ENCODE results near the gene TMEM233.
A peak's percentile ranks its signal among the peaks of the same experiment; 100 is the strongest.
"Not testable (repeated sequence)": the region's sequence is repeated elsewhere in the genome, so short reads cannot be mapped to it uniquely, and the experiment has no call there.

The TMEM233 gene

DNA sequence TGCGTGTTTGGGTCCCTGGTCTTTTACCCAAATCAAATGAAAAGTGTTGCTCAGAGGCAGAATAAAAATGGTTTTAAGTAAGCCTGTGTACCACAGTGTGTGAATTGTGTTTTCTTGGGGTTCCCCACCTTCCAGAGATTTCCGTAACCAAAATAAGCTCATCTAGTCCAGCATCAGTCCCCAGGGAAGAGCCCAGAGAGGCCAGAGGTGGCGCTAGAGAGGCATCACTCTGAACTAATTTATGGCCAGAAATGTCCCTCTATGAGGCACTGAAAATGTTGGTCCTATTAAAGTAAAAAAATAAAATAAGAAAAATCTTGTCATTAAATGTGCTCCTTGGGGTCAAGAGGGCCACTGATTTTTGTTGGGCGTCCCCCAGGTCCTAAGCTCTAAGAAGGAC lies 49.4 kb downstream of the TMEM233 start:
- H3K4me3 ChIP-seq (ENCODE audit: low read depth, low read length) = no peak overlapping the region
- no peak for TF ChIP-seq CTCF (IDR thresholded peaks at IDR 0.05; ENCODE audit: low read depth, low read length)

GRCh38 chr12:119644930-119645329 lies 51.4 kb downstream of the TMEM233 start:
- no peak for TF ChIP-seq CTCF (IDR thresholded peaks at IDR 0.05; ENCODE audit: low read depth, low read length)

GRCh38 chr12:119645535-119646059 lies 52.0 kb downstream of the TMEM233 start:
- TF ChIP-seq CTCF (IDR thresholded peaks at IDR 0.05; ENCODE audit: low read depth, low read length) = no peak
- H3K4me3 ChIP-seq (ENCODE audit: low read depth, low read length) = no peak overlapping the region

More at GRCh38 chr12:119644930-119645329, 51.4 kb downstream of the TMEM233 start:
- H3K4me3 ChIP-seq (ENCODE audit: low read depth, low read length) = no peak overlapping the region

GRCh38 chr12:119649202-119649808 lies 55.7 kb downstream of the TMEM233 start:
- no peak overlapping the region for H3K4me3 ChIP-seq (ENCODE audit: low read depth, low read length)
- TF ChIP-seq CTCF (IDR thresholded peaks at IDR 0.05; ENCODE audit: low read depth, low read length) = peak; percentile 45; the same call in 1 of the 2 replicates

DNA sequence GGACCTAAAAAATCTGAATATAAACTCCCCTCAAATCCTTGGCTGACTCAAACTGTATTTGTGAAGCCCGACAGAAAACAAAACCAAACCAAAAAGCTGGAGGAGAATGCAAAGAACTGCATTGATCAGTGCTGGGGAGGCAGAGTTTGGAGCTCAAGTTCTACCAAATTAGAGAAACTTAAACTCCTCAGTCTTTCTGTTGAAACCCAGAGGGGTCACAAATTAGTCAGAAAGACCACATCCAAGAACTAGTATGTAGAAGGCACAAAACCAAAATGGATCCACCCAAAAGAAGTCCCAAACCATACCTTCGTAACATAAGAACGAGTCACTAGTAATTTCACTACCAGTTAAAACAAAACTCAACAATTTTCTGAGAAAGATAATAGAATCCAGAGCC lies 59.1 kb downstream of the TMEM233 start:
- no peak overlapping the region for H3K4me3 ChIP-seq (ENCODE audit: low read depth, low read length)
- no peak for TF ChIP-seq CTCF (IDR thresholded peaks at IDR 0.05; ENCODE audit: low read depth, low read length)

DNA sequence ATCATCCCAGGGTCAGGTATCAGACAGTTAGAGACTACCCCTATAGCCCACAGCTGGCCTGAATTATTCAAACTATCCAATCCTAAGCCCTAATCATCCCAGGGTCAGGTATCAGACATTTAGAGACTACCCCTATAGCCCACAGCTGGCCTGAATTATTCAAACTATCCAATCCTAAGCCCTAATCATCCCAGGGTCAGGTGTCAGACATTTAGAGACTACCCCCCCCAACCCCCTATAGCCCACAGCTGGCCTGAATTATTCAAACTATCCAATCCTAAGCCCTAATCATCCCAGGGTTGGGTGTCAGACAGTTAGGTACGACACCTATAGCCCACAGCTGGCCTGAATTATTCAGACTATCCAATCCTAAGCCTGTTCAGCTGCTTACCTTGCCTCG lies 63.4 kb downstream of the TMEM233 start:
- H3K4me3 ChIP-seq (ENCODE audit: low read depth, low read length) = not testable (repeated sequence)

GRCh38 chr12:119658166-119658565 lies 64.6 kb downstream of the TMEM233 start:
- H3K4me3 ChIP-seq (ENCODE audit: low read depth, low read length) = not testable (repeated sequence)

- TF ChIP-seq CTCF (IDR thresholded peaks at IDR 0.05; ENCODE audit: low read depth, low read length) = peak; percentile 94
Measured at GRCh38 chr12:119659289-119659897, 65.8 kb downstream of the TMEM233 start.

More at GRCh38 chr12:119659289-119659897, 65.8 kb downstream of the TMEM233 start:
- no peak overlapping the region for H3K4me3 ChIP-seq (ENCODE audit: low read depth, low read length)

All from WI38 (cell line).